GM18520 (cell line): ENCODE measurements around the gene EED.

Experiments
- ATAC-seq: cut with Tn5 transposase; IDR thresholded peaks from one replicate; pipeline ENCODE4 v1.9.1; 2021; ENCODE audit not compliant: unreplicated experiment

EED gene

DNA sequence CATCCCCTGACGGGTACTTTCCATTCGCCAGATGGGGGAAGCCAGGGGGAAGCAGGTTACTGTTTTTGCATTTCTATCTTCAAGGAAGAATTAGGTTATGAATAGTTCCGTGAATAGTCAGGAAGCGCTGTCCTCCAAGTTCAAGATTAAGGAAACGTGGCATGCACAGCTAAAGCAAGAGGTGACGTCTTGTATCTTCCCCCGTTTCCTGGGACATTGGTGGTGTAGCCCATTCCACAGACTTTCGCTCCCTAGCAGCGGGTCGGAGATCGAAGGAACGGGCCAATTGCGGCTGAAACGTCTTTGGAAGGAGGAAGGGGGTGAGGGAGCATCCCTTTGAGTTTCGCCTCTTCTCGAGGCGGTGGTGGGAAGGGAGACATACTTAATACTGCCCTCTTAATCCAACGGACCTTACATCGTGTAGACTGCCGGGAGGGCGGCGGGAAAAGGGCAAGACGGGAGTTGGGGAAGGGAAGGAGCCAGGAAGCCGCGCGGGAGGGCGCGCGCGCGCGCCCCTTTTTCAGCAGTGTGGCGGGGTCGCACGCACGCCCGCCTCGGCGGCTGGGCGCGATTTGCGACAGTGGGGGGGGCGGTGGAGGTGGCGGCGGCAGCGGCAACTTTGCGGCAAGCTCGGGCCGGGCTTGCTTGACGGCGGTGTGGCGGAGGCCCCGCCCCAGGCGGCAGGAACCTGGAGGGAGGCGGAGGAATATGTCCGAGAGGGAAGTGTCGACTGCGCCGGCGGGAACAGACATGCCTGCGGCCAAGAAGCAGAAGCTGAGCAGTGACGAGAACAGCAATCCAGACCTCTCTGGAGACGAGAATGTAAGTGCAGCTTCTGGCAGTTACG, at the start of gene EED:
TSS of gene EED (plus strand) at position 232 of the 847 bp plus-strand sequence. CDS start at position 709, 477 bp downstream.
- peak; percentile 40 for ATAC-seq

DNA sequence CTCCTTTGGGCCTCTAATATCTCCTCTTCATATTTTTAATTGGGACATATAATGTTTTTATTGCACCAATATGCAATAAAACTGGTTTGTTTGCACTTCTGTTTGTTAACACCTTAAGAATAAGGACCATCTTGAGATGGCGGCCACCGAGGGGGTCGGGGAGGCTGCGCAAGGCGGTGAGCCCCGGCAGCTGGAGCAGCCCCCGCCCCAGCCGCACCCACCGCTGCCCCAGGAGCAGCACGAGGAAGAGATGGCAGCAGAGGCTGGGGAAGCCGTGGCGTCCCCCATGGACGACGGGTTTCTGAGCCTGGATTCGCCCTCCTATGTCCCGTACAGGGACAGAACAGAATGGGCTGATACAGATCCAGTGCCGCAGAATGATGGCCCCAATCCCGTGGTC, 49.6 kb upstream of the EED start:
- no peak for ATAC-seq

- no peak for ATAC-seq
Measured at GRCh38 chr11:86196085-86196696, 48.4 kb upstream of the EED start.

DNA sequence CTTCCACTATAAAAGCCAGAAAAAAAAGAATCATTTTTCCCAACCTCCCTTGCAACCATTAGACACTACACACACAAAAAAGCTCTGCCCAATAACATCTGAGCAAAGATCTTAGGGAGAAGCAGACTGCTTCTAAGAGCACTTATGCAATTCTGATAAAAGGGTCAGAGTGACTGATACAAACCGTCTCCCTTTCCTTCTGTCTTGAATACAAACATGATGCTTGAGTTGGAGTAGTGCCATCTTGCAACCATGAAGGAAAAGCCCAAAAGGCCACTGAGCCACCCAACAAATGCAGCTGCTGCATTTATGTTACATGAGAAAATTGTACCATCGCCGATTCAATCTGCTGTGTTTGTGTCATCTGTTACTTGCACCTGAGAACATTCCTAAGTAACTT, 47.6 kb upstream of the EED start:
- no peak for ATAC-seq

GRCh38 chr11:86197448-86197847, 47.1 kb upstream of the EED start:
- ATAC-seq: no peak

DNA sequence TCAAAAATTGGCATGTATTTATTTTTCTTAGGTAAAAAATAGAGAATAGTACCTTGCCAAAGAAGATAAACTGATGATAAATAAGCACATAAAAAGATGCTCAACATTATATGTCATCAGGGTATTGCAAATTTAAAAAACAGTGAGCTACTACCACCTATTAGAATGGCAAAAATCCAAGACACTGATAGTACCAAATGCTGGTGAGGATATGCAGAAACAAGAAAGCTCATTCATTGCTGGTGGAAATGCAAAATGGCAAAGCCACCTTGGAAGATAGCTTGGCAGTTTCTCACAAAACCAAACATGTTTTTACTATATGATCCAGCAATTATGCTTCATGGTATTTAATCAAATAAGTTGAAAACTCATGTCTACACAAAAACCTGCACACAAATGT, 46.4 kb upstream of the EED start:
- ATAC-seq: no peak

DNA sequence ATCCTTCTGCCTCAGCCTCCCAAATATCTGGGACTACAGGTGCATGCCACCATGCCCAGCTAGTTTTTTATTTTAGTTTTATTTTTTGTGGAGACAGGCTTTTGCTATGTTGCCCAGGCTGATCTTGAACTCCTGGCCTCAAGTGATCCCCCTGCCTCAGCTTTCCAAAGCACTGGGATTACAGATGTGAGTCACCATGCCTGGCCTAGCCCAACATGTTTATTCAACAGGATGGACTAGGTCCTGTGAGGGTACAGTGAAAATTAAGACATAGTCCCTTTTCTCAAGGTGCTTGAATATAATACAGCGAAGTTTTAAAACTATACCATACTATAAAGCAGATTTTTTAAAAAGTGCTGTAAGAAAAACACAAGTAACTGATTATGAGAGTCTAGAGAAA, 45.2 kb upstream of the EED start:
- ATAC-seq: no peak

- ATAC-seq: no peak
Measured at GRCh38 chr11:86201371-86201884, 43.1 kb upstream of the EED start.

DNA sequence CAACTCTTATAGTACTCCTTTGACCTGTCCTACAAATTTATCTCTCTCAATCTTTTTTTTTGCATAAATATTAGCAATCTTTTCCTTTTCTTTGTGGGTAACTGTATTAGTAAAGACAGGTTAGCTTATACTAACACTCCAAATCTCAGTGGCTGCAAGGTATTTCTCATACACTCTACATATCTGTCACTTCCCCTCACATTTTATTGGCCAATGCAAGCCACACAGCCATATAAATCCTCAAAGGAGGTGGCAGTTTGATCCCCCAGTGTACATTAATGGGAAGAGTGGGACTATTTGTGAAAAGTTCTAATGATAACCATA, 42.6 kb upstream of the EED start:
- ATAC-seq: no peak

- ATAC-seq: no peak
Measured at GRCh38 chr11:86204356-86204755, 40.2 kb upstream of the EED start.

DNA sequence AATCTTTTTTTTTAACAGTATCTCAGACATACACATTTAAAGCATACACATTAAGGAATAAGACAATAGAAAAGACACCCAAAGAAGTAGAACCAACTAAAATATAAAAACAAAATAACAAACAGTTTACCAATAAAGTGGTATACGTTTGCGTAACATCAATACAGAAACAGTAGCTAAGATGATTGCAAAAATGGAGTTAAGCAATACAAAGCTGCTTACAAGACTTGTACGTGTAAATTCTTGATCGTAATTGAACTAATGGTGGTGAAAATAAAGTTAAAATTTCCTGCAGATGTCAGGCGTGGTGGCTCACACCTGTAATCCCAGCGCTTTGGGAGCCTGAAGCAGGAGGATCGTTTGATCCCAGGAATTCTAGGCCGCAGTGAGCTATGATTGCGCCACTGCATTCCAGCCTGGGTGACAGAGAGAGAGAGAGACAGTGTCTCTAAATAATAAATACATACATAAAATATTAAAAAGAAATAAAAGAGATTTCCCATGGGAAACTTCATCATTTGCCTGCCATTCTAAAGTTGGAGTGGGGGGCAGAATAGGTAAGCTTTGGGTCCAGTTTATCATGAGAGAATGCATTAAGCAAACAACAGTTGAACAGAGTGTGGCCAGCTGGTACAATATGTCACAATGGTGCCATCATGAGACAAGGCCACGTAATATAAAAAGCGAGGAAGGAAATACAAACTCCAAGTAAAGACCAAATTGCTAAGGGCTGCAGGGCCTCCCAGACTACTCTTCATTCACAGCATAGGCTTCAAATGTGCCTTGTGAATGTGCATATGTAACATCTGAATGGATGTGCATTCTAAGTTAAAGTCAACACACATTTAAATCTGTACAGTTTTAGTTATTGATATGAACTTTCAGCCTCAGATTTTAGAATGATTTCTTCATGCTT, 38.9 kb upstream of the EED start:
- no peak for ATAC-seq

DNA sequence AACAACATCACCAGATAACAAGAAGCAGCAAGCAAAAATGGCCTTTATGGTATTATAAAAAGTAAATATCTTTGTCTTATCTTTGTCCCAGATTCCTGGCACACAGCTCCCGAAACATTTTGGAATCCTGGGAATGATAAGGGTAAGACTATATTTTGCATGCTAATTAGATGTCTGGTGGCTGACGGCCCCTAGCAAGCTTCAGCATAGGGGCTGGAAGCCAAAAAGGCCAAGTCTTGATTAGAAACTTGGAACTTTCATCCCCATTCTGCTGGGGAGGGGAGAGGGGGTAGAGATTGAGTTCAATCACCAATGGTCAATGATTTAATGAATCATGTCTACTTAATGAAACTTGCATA, 38.2 kb upstream of the EED start:
- no peak for ATAC-seq

DNA sequence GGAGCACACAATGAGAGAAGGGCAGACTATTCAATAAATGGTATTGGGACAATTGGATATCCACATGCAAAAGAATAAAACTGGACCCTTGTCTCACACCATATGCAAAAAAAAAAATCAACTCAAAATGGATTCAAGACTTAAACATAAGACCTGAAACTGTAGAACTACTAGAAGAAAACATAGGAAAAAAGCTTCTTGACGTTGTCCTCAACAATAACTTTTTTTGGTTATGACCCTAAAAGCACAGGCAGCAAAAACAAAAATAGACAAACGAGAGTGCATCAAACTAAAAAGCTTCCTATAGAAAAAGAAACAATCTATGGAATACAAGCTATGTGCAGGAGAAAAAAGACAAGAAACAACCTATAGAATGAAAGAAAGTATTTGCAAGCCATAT, 37.1 kb upstream of the EED start:
- ATAC-seq: no peak

- ATAC-seq: no peak
Measured at GRCh38 chr11:86208572-86208971, 36.0 kb upstream of the EED start.

DNA sequence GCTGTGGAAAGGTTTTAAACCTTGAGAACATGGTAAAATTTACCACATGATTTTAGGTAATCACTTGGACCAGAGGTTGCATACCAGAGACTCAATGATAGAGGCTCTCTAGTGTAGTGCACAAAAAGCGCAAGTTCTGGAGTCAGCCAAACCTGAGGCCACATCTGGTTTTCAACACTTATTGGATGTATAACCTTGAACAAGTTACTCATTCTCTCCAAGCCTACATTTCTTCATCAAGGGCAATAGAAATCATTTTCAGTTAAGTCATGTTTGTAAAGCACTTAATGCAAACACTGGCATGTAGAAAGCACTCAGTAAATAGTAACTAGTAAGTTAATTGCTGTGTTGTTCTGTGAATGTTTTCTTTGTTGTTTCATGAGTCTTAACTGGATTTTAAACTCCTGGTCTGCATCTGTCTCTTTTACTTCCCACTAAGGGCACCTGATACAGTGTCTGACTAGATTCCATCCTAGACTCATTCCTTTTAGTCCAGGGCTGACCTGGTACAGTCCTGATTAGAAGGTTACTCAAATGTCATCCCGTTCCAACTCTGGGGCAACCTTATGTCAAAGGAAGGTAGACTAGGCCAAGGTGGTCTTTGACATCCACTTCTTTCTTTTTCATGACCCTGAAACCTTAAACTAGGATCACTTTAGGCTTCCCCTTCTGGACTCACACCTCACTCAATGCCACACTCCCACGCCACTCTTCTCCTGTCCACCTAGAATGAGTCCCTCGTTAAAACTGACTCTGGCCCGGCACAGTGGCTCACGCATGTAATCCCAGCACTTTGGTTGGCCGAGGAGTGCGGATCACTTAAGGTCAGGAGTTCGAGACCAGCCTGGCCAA, 34.5 kb upstream of the EED start:
- no peak for ATAC-seq

GRCh38 chr11:86210898-86211297, 33.7 kb upstream of the EED start:
- ATAC-seq: no peak

GRCh38 chr11:86211619-86212018, 32.9 kb upstream of the EED start:
- peak; percentile 40 for ATAC-seq

- no peak for ATAC-seq
Measured at GRCh38 chr11:86212019-86212611, 32.4 kb upstream of the EED start.

- ATAC-seq: peak; percentile 27
Measured at GRCh38 chr11:86214710-86215109, 29.8 kb upstream of the EED start.
